GM13976 (cell line): ENCODE results near the gene THBS2.

Experiments used
- DNase-seq: peaks from one replicate; pipeline ENCODE4 v3.0.0; 2012; ENCODE audit warnings: low spot score
- in situ Hi-C: fragments of 300-500 bp; cut with MboI; formaldehyde crosslinking; loops from one replicate; pipeline ENCODE4 v1.12.0; 2022; ENCODE audit warnings: low sequenced_read_pairs, mixed read lengths, inconsistent platforms; ENCODE audit not compliant: unreplicated experiment
- TF ChIP-seq, protein P1 (sequence below): IDR thresholded peaks from 2 replicates; pipeline ENCODE4 v1.5.1; 2012; ENCODE audit warnings: borderline replicate concordance, mild to moderate bottlenecking; ENCODE audit not compliant: insufficient read depth; ENCODE audit errors: extremely low read depth, missing control alignments, control extremely low read depth

The THBS2 gene

DNA sequence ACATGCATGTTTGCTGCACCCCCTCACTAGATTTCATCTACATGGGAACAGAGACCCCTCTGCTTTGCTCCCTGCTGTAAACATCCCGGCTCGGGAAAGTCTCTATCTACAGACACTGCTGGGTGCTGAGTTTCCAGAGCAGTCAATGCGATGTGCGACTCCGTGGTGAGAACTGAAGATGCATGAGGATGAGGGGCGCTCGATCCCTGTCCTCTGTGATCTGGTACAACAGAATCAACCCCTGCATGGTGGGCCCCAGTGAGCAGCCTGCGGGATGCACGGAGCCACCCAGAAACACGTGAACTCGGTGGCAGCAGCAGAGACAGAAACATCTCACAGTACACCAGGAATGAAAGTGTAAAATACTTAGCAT, 83.1 kb downstream of the THBS2 start:
- no peak for DNase-seq
- in situ Hi-C loops: no loop called here
- TF ChIP-seq, protein P1, sequence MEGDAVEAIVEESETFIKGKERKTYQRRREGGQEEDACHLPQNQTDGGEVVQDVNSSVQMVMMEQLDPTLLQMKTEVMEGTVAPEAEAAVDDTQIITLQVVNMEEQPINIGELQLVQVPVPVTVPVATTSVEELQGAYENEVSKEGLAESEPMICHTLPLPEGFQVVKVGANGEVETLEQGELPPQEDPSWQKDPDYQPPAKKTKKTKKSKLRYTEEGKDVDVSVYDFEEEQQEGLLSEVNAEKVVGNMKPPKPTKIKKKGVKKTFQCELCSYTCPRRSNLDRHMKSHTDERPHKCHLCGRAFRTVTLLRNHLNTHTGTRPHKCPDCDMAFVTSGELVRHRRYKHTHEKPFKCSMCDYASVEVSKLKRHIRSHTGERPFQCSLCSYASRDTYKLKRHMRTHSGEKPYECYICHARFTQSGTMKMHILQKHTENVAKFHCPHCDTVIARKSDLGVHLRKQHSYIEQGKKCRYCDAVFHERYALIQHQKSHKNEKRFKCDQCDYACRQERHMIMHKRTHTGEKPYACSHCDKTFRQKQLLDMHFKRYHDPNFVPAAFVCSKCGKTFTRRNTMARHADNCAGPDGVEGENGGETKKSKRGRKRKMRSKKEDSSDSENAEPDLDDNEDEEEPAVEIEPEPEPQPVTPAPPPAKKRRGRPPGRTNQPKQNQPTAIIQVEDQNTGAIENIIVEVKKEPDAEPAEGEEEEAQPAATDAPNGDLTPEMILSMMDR: no peak

- DNase-seq: peak; percentile 22
- in situ Hi-C loops: no loop called here
- TF ChIP-seq, protein P1: no peak
Measured at GRCh38 chr6:169169941-169170582, 83.6 kb downstream of the THBS2 start.

DNA sequence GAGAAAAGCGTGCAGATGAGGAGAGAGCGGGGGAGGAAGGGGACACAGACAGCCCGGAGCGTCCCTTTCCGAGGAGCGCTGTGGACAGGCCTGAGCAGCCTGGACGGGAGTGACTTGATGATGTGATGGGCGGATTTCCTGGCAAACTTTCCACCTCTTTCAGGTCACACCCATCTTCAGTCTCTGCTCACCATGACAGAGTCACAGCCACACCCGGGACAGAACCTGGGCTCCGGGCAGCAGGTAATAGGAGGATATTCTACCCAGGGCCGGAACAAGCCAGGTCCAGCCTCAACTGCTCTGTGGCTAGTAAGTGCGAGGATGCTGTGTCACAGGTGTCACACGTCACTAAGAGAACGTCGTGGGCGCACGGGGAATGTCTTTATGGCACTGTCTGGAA, 84.3 kb downstream of the THBS2 start:
- in situ Hi-C loops: no loop called here
- DNase-seq: peak; percentile 13
- TF ChIP-seq, protein P1: no peak

- in situ Hi-C loops: no loop called here
- no peak for DNase-seq
- TF ChIP-seq, protein P1: no peak
Measured at GRCh38 chr6:169168706-169169105, 84.9 kb downstream of the THBS2 start.

DNA sequence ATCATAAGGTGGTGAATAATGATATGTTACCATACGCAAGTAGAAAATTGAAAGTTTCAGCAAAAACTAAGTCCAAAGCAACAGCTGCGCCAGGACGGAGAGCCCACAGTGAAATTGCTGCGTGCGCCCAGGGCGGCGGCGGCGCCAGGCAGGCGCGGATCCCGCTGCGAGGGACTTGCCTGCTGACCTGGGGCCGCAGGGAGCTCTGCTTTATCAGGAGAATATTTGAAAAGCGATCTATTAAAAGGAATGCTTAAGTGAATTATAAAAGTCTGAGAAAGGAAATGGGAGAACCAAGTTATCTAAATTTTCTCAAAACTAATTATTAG, 85.4 kb downstream of the THBS2 start:
- in situ Hi-C loops: no loop called here
- no peak for DNase-seq
- TF ChIP-seq, protein P1: no peak

DNA sequence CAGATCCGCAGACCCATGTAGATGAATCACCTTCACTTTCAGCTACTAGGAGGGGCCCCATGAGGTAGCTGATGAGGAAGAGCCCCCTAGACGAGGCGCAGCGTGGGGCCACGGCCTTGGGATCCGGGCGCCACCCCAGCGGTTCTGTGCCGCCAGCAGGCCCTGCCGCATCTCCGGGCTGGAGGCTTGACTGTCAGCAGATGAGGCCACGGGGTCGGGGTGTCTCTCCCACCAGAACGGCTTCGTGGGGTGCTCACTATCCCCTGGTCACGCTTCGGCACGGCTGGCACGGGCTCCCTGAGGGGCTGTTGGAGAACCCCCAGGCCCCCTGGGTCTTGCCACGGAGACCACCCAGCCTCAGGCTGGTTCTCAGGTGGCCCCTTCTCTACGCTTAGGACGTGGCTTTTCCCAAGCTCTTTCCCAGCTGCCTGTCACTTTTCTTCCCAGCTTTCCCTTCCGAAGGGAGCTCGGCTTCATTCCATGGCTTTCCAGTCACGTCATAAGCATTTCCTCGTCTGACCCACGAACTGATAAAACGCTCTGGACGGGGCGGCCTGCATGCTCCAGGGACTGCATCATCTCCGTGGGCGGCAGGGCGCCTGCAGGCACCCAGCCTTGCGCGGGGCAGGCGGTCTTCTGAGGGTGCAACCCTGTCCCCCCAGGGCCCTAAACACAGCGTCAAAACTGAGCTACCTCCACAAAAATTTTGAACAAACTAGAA, 85.9 kb downstream of the THBS2 start:
- in situ Hi-C loops: no loop called here
- DNase-seq: no peak
- TF ChIP-seq, protein P1: no peak
